Neutrophil (primary cell): Measurements from ENCODE around the gene NNMT.

Experiments used
- H3K27ac ChIP-seq: fragments of 200-600 bp; sonication (generic); 2 replicates; pipeline ENCODE4 v1.5.1; 2016; ENCODE audit warnings: mild to moderate bottlenecking, moderate library complexity
- H3K27me3 ChIP-seq: fragments of 200-600 bp; sonication (generic); 2 replicates; pipeline ENCODE4 v1.6.0; 2016; ENCODE audit warnings: mild to moderate bottlenecking
- H3K36me3 ChIP-seq: fragments of 200-600 bp; sonication (generic); 2 replicates; pipeline ENCODE4 v1.5.1; 2017
- H3K4me1 ChIP-seq, 2 experiments: fragments of 200-600 bp in 1 of 2; sonication (generic) in 1 of 2; 1 replicate in 1 of 2; 2 replicates in 1 of 2; pipeline versions ENCODE4 v1.5.1 to v1.6.1; 2013 to 2016; ENCODE audit warnings: low read depth in 1 of 2, low read length in 1 of 2, mild to moderate bottlenecking in 1 of 2, moderate library complexity in 1 of 2; ENCODE audit not compliant: control insufficient read depth in 1 of 2, insufficient read depth in 1 of 2
- H3K4me3 ChIP-seq, 2 experiments: fragments of 200-600 bp in 1 of 2; sonication (generic) in 1 of 2; 1 replicate in 1 of 2; 2 replicates in 1 of 2; pipeline ENCODE4 v1.5.1; 2013 to 2016; ENCODE audit warnings: low read depth in 1 of 2, low read length in 1 of 2, mild to moderate bottlenecking in 1 of 2, moderate library complexity in 1 of 2
- H3K9me3 ChIP-seq: fragments of 200-600 bp; sonication (generic); 2 replicates; pipeline ENCODE4 v1.5.1; 2016
- CTCF ChIP-seq: fragments of 200-600 bp; sonication (generic); IDR thresholded peaks from 2 replicates; pipeline ENCODE4 v1.5.1; 2016; ENCODE audit warnings: antibody characterized with exemption

The NNMT gene

DNA sequence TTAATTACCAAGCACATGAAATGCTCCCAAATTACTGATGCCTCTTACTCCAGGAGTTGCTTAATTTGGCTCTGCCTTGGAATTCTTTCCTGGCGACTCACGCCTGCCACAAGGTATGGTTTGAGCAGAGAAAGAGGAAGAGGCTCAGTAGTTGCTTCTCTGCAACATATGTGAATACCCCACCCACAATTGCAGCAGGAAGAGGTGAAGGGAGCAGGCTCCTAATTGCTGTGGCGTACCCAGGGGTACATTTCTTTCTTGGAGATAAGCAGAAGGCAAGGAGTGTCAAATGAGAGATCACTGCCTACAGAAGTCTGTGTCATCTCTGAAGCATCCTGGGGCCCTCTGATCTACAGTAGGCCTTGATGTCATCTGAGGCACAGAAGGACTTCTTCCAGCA lies 10.6 kb upstream of the NNMT start:
- Histone ChIP-seq H3K4me3 (no peak overlapping the region), H3K36me3 (no peaks in the 10 kb centered on the region), H3K9me3 (no peaks in the 10 kb centered on the region), H3K27ac (no peak overlapping the region), H3K4me1 (peaks cover 0 to 5% of the 10 kb centered on the region in 2 experiments), H3K27me3 (no peaks in the 10 kb centered on the region)
- TF ChIP-seq CTCF, result no peak

DNA sequence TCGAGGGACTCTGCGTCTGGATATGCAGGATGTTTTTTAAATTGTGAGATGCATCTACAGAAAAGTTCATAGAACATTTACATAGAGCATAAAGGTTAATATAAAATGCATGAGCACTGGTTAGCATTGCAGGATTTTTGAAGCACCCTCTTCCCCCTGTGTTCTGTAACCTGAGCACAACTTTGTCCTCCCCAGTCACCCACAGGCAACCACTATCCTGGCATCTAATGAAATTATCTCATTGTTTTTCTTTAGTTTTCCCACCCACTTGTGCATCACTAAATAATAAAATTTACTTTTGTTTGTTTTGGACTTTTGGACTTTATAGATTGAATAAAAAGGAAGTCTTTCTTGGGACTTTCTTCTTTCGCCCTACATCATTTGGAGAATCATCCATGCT lies 10.0 kb upstream of the NNMT start:
- Histone ChIP-seq H3K9me3 (no peaks in the 10 kb centered on the region), H3K4me1 (no peaks in the 10 kb centered on the region), H3K4me3 (no peak overlapping the region), H3K36me3 (no peaks in the 10 kb centered on the region), H3K27ac (no peak overlapping the region), H3K27me3 (no peaks in the 10 kb centered on the region)
- no peak for TF ChIP-seq CTCF

GRCh38 chr11:114287154-114287553 lies 9.0 kb upstream of the NNMT start:
- TF ChIP-seq CTCF, result no peak
- no peaks in the 10 kb centered on the region for H3K4me1 ChIP-seq
- no peak overlapping the region for H3K4me3 ChIP-seq
- no peaks in the 10 kb centered on the region for H3K36me3 ChIP-seq
- H3K9me3 ChIP-seq, result no peaks in the 10 kb centered on the region
- H3K27me3 ChIP-seq, result no peaks in the 10 kb centered on the region
- no peak overlapping the region for H3K27ac ChIP-seq

GRCh38 chr11:114288136-114288535 lies 8.1 kb upstream of the NNMT start:
- no peaks in the 10 kb centered on the region for H3K4me1 ChIP-seq
- H3K4me3 ChIP-seq, result no peak overlapping the region
- H3K9me3 ChIP-seq, result no peaks in the 10 kb centered on the region
- no peak for TF ChIP-seq CTCF
- H3K36me3 ChIP-seq, result no peaks in the 10 kb centered on the region
- no peaks in the 10 kb centered on the region for H3K27me3 ChIP-seq
- H3K27ac ChIP-seq, result no peak overlapping the region

- Histone ChIP-seq H3K27me3 (no peaks in the 10 kb centered on the region), H3K27ac (no peak overlapping the region), H3K9me3 (no peaks in the 10 kb centered on the region), H3K4me1 (no peaks in the 10 kb centered on the region), H3K4me3 (no peak overlapping the region), H3K36me3 (no peaks in the 10 kb centered on the region)
- TF ChIP-seq CTCF, result no peak
Measured at GRCh38 chr11:114289779-114290178, 6.4 kb upstream of the NNMT start.
